GM13976 (cell line): ENCODE results near the gene LSM2.
"Not testable (repeated sequence)": the region's sequence is repeated elsewhere in the genome, so short reads cannot be mapped to it uniquely, and the experiment has no call there.

Experiments
- DNase-seq: peaks from one replicate; pipeline ENCODE4 v3.0.0; 2012; ENCODE audit warnings: low spot score
- in situ Hi-C: fragments of 300-500 bp; cut with MboI; formaldehyde crosslinking; loops from one replicate; pipeline ENCODE4 v1.12.0; 2022; ENCODE audit warnings: low sequenced_read_pairs, mixed read lengths, inconsistent platforms; ENCODE audit not compliant: unreplicated experiment
- TF ChIP-seq, protein P1 (sequence below): IDR thresholded peaks from 2 replicates; pipeline ENCODE4 v1.5.1; 2012; ENCODE audit warnings: borderline replicate concordance, mild to moderate bottlenecking; ENCODE audit not compliant: insufficient read depth; ENCODE audit errors: extremely low read depth, missing control alignments, control extremely low read depth

The LSM2 gene

DNA sequence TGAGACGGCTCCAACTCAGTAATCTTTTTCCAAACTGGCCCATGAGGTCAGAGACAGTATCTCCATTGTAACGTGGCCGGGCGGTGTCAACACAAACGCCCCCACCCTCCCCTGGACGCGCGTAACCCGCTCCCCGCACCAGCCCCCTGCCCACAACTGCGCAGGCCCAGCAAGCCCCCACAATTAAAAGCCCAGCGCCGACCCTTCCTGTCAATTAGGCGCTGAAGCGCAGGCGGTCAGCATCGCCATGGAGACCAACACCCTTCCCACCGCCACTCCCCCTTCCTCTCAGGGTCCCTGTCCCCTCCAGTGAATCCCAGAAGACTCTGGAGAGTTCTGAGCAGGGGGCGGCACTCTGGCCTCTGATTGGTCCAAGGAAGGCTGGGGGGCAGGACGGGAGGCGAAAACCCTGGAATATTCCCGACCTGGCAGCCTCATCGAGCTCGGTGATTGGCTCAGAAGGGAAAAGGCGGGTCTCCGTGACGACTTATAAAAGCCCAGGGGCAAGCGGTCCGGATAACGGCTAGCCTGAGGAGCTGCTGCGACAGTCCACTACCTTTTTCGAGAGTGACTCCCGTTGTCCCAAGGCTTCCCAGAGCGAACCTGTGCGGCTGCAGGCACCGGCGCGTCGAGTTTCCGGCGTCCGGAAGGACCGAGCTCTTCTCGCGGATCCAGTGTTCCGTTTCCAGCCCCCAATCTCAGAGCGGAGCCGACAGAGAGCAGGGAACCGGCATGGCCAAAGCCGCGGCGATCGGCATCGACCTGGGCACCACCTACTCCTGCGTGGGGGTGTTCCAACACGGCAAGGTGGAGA lies 8.5 kb upstream of the LSM2 start, which contains the start of the genes HSPA1A and HSPA1L:
TSS of gene HSPA1A (plus strand) at position 519 of the 814 bp plus-strand sequence. CDS start at position 733, 214 bp downstream.
TSS of gene HSPA1L (minus strand) at position 259 of the 814 bp plus-strand sequence. CDS start 3,311 bp downstream, outside the sequence.
- DNase-seq: peak; percentile 88
- in situ Hi-C loops: no loop called here
- TF ChIP-seq, protein P1, sequence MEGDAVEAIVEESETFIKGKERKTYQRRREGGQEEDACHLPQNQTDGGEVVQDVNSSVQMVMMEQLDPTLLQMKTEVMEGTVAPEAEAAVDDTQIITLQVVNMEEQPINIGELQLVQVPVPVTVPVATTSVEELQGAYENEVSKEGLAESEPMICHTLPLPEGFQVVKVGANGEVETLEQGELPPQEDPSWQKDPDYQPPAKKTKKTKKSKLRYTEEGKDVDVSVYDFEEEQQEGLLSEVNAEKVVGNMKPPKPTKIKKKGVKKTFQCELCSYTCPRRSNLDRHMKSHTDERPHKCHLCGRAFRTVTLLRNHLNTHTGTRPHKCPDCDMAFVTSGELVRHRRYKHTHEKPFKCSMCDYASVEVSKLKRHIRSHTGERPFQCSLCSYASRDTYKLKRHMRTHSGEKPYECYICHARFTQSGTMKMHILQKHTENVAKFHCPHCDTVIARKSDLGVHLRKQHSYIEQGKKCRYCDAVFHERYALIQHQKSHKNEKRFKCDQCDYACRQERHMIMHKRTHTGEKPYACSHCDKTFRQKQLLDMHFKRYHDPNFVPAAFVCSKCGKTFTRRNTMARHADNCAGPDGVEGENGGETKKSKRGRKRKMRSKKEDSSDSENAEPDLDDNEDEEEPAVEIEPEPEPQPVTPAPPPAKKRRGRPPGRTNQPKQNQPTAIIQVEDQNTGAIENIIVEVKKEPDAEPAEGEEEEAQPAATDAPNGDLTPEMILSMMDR: no peak

DNA sequence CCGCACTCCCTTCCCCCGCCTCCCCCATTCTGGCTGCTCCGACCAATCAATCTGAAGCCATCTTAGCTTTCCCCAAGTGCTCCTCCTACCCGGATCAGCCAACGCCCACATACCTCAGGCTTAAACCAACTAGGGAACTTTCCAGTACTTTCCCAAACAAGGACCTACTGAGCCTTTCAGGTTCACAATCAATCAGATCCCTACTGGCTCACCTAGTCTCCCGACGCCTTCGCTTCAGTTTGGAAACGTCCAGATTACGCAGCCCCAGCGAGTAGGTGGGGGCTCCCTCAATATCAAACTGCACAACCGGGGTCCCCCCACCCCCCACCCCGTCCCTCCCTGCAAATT lies 7.9 kb upstream of the LSM2 start:
- TF ChIP-seq, protein P1: no peak
- peak; percentile 82 for DNase-seq

GRCh38 chr6:31813465-31813849 lies 6.7 kb upstream of the LSM2 start:
- in situ Hi-C loops: no loop called here
- TF ChIP-seq, protein P1: no peak
- DNase-seq: no peak

More for the DNA sequence above, 7.9 kb upstream of the LSM2 start:
- in situ Hi-C loops: no loop called here

- in situ Hi-C loops: no loop called here
- TF ChIP-seq, protein P1: no peak
- DNase-seq: no peak
These were observed 4.9 kb upstream of the LSM2 start for GRCh38 chr6:31811645-31812044.

GRCh38 chr6:31808599-31808998 lies 1.8 kb upstream of the LSM2 start:
- in situ Hi-C loops, DNase-seq: not testable (repeated sequence)

- in situ Hi-C loops: no loop called here
- TF ChIP-seq, protein P1: no peak
- peak; percentile 39 for DNase-seq
These were observed 762 bp downstream of the LSM2 start for GRCh38 chr6:31805939-31806469.

DNA sequence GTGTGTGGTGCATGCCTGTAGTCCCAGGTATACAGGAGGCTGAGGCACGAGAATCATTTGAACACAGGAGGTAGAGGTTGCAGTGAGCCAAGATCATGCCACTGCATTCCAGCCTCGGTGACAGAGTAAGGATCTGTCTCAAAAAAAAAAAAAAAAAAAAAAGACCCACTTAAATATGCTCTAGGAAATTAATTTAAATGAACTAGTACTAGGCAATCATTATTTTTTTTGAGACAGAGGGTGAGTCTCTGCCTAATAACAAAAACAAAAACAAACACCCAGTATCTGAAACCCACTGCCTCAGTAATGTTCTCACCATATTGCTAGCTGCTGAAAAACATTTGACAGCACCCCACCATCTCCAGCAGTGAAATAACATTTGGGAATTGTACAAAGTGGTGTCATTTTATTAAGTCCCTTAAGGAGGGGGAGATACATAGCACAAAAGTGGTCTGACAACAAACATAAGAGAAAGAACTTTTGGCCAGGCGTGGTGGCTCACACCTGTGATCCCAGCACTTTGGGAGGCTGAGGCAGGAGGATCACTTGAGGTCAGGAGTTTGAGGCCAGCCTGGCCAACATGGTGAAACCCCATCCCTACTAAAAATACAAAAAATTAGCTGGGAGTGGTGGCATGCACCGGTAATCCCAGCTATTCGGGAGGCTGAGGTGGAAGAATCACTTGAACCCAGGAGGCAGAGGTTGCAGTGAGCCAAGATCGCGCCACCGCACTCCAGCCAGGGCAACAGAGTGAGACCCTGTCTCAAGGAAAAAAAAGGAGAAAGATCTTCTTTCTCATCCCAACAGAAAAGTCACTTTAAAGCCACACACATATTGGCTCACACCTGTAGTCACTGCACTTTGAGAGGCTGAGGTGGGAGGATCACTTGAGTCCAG lies 5.5 kb downstream of the LSM2 start:
- in situ Hi-C loops, DNase-seq: not testable (repeated sequence)
